AG09319 (cell line): ENCODE data around the gene TMEM79.

Experiments
- DNase-seq: peaks from one replicate; pipeline ENCODE4 v3.0.0-alpha.2; 2010; ENCODE audit warnings: low read depth; ENCODE audit errors: extremely low read depth
- CTCF ChIP-seq: IDR thresholded peaks from 2 replicates; pipeline ENCODE4 v1.5.1; 2011; ENCODE audit warnings: low read depth, mild to moderate bottlenecking, inconsistent platforms, low read length, moderate library complexity

TMEM79 gene

GRCh38 chr1:156244712-156245111, 39.4 kb upstream of the TMEM79 start:
- DNase-seq, result no peak
- no peak for TF ChIP-seq CTCF

- no peak for DNase-seq
- TF ChIP-seq CTCF, result no peak
These were observed 38.5 kb upstream of the TMEM79 start for GRCh38 chr1:156245451-156246232.

DNA sequence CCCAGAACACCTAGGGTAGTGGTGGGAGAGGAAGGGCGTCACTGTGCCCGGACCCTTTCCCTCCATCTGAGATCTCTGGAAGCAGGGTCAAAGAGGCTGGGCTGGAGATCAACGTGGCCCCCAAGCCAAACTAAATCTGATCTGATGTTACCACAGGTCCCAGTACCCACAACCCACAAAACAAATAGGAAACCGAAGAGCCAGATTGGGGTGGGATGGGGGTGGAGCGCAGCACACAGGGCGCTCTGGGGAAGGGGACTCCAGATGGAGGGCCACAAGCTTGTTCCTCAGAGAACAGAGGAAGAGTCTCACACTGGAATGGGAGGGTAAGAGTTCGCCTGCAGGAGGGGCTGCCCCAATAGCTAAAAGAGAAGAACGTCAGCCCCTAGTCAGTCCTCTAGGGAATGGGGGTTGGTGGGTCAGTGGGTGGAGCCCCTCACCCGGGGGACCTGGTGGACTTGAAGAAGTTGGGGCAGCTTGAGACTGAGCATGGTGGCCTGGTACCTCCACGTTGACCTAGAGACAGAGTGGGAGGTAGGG, 37.8 kb upstream of the TMEM79 start:
- TF ChIP-seq CTCF, result no peak
- no peak for DNase-seq

GRCh38 chr1:156246781-156247459, 37.2 kb upstream of the TMEM79 start:
- TF ChIP-seq CTCF, result no peak
- DNase-seq, result no peak

DNA sequence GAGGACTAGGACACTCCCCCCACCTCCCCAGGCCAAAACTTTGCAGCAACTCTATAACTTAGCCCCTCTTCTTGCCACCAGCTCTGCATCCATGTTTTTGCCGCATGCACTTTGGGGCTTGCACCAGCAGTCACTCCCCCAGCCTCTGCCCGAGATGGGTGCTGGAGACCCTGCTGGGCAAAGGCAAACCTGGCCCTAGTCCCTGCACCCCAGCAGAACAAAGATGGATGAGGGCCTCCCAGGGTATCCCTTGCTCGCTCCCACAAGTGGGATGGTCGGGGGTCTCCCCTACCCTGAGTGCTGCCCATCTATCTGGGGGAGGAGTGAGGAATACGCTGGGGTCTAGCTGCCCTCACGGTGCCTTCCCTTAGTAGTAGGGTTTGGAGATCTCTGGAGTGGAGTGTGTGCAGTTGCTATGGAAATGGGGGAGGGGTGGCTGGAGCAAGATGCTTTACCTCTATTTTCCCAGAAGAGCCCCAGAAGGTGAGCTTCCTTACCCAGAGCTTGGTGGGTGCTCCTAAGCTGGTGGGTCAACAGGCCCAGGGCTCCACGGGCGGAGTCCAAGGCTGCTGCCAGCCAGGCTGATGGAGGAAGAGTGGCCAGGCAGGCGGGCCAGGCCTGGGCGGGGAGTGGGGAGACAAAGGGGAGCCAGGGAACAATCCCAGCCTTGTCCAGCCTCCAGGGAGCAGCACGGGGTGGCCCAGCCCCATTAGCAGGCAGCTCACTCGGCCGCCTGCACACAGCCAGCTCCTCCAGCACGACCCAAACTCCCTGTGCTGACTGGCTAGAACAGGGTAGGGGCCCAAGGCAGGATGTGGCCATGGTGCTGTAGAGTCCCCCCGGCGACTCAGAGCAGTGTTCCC, 36.4 kb upstream of the TMEM79 start, which contains the start of gene PAQR6:
PAQR6 (minus strand) TSS at position 597 of the 863 bp plus-strand sequence. CDS start 1,325 bp downstream, outside the sequence.
- DNase-seq, result no peak
- TF ChIP-seq CTCF, result no peak

DNA sequence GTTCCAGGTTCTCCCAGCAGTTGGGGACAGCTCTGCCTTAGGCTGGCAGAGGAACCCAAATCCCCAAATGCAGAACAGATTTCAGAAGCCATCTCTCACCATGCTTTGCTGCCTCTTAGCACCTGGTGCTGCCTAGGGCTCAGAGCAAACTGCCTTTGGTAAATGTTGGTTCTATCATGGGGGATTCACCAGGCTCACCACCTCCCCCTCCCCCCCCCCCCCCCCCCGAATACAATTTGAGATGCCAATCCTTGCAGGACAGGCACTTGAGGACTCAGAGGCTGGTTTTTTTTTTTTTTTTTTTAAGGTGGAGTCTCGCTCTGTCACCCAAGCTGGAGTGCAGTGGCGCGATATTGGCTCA, 35.8 kb upstream of the TMEM79 start:
- no peak for DNase-seq
- no peak for TF ChIP-seq CTCF
